GM12878 (cell line): ENCODE results near the gene JMY. TPM values are rescaled to one million over a fixed set of nuclear protein-coding genes. Genes with fewer than 3 reads are reported as not detected.

Experiments
- CHD1 ChIP-seq: IDR thresholded peaks from 2 replicates; pipeline ENCODE4 v1.6.1; 2012; ENCODE audit warnings: low read depth, low read length, improper control_type of control experiment
- CHD4 ChIP-seq: fragments of 200-600 bp; sonication (generic); IDR thresholded peaks from 2 replicates; pipeline ENCODE4 v1.6.1; 2016; ENCODE audit warnings: mild to moderate bottlenecking
- JUND ChIP-seq: IDR thresholded peaks from 2 replicates; pipeline ENCODE4 v1.6.1; 2012; ENCODE audit warnings: low read depth, mild to moderate bottlenecking, low read length, improper control_type of control experiment, moderate library complexity
- LARP7 ChIP-seq: fragments of 450-650 bp; IDR thresholded peaks from 2 replicates; pipeline ENCODE4 v1.6.1; 2017; ENCODE audit warnings: mild to moderate bottlenecking
- MTA3 ChIP-seq: IDR thresholded peaks from 2 replicates; pipeline ENCODE4 v1.6.1; 2012; ENCODE audit warnings: low read length, inconsistent platforms, borderline replicate concordance
- NR2C2 ChIP-seq: IDR thresholded peaks from 2 replicates; pipeline ENCODE4 v1.6.1; 2011; ENCODE audit warnings: borderline replicate concordance, low read depth; ENCODE audit not compliant: control insufficient read depth, insufficient read length
- NR2F1 ChIP-seq: fragments of 450-650 bp; conservative IDR thresholded peaks from 2 replicates; pipeline ENCODE4 v1.6.1; 2017; ENCODE audit warnings: mild to moderate bottlenecking
- POLR2AphosphoS2 ChIP-seq: IDR thresholded peaks from 2 replicates; pipeline ENCODE4 v1.6.1; 2011; ENCODE audit warnings: low read depth, mild to moderate bottlenecking, low read length, improper control_type of control experiment, moderate library complexity
- ZNF207 ChIP-seq: fragments of 450-650 bp; IDR thresholded peaks from 2 replicates; pipeline ENCODE4 v1.6.1; 2014; ENCODE audit warnings: antibody characterized with exemption, mild to moderate bottlenecking, borderline replicate concordance
- ZSCAN29 ChIP-seq: fragments of 450-650 bp; IDR thresholded peaks from 2 replicates; pipeline ENCODE4 v1.6.1; 2017; ENCODE audit warnings: mild to moderate bottlenecking, moderate library complexity
- polyA plus RNA-seq, 11 experiments: library from polyadenylated mRNA; depleted of rRNA in 4 of 11; unstranded in 6 of 11; stranded (reverse) in 5 of 11; fragments of >200 nt; fragmentation: Nextera tagmentation in 4 of 11; fragmentation: Illumina TruSeq in 1 of 11; extraction: Ambion mirVana in 4 of 11; extraction: Trizol in 1 of 11; gene quantifications; 1 replicate in 1 of 11; 2 replicates in 10 of 11; pipeline versions ENCODE4 v1.2.1 to v1.2.3, GENCODE V29; 2011 to 2016; ENCODE audit warnings: inconsistent platforms in 2 of 11, missing spikeins in 2 of 11, low read depth in 1 of 11
- total RNA-seq, 4 experiments: library from RNA; depleted of rRNA in 3 of 4; stranded (reverse); fragments of >200 nt in 3 of 4; fragmentation: Illumina TruSeq in 1 of 4; extraction: Trizol in 1 of 4; gene quantifications; 2 replicates each; pipeline versions ENCODE4 v1.2.1 to v1.2.3, GENCODE V29; 2013 to 2021
- TF ChIP-seq, protein P1 (sequence below): fragments of 450-650 bp; IDR thresholded peaks from 2 replicates; pipeline ENCODE4 v1.6.1; 2018; ENCODE audit warnings: borderline replicate concordance, mild to moderate bottlenecking; ENCODE audit not compliant: partially characterized antibody
- TF ChIP-seq, protein P2 (sequence below): IDR thresholded peaks from 2 replicates; pipeline ENCODE4 v1.6.1; 2011; ENCODE audit warnings: mild to moderate bottlenecking, low read depth, low read length, moderate library complexity; ENCODE audit not compliant: insufficient replicate concordance
- TF ChIP-seq, protein P3 (sequence below): fragments of 450-650 bp; IDR thresholded peaks from 2 replicates; pipeline ENCODE4 v1.6.1; 2016; ENCODE audit warnings: mild to moderate bottlenecking
- TF ChIP-seq, protein P4 (sequence below): fragments of 450-650 bp; IDR thresholded peaks from 2 replicates; pipeline ENCODE4 v1.6.1; 2017; ENCODE audit warnings: mild to moderate bottlenecking, moderate library complexity
- TF ChIP-seq, protein P5 (sequence below): fragments of 450-650 bp; IDR thresholded peaks from 2 replicates; pipeline ENCODE4 v1.6.1; 2016; ENCODE audit warnings: mild to moderate bottlenecking
- TF ChIP-seq, protein P6 (sequence below): IDR thresholded peaks from 2 replicates; pipeline ENCODE4 v1.6.1; 2012; ENCODE audit warnings: low read length, inconsistent platforms

Gene JMY
- total and polyA plus RNA-seq, 10 of the 15 experiments (the other 5 are each of a cell fraction or from before 2014, with no cell fraction given): 0.63 to 4.8 (median 2.4) TPM

DNA sequence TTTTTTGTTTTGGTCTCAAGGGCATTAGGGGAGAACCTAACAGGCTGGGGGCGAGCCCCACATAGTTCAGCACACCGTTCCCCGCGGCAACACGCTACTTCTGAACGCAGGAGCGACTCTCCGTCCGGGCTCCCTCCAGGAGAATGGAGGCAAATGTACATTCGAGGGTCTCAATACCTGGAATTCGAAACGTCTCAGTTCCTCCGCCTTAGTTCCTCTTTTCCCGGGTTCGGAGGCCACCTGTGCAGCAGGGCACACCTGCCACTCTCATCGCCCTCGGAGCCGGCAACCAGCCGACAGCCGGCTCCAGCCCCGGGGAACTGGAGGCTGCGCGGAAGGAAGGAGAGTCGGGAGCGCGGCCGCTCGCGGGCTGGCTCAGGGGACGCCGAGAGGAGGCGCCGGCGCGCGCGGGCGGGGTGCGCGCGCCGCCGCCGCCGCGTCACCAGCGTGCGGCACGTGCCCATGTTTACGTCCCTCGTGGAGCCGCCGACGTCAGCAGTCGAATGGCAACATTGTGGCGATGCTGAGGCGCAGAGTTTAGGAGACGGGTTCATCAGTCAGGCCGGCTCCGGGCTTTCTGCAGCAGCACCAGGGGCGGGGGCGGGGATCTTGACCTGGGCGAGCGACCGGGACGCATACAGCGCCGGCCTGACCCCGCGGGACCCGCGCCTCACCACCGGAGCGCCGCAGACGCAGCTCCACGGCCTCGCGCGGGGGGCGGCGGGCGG is at the start of gene JMY (continued):
- TF ChIP-seq, protein P1, sequence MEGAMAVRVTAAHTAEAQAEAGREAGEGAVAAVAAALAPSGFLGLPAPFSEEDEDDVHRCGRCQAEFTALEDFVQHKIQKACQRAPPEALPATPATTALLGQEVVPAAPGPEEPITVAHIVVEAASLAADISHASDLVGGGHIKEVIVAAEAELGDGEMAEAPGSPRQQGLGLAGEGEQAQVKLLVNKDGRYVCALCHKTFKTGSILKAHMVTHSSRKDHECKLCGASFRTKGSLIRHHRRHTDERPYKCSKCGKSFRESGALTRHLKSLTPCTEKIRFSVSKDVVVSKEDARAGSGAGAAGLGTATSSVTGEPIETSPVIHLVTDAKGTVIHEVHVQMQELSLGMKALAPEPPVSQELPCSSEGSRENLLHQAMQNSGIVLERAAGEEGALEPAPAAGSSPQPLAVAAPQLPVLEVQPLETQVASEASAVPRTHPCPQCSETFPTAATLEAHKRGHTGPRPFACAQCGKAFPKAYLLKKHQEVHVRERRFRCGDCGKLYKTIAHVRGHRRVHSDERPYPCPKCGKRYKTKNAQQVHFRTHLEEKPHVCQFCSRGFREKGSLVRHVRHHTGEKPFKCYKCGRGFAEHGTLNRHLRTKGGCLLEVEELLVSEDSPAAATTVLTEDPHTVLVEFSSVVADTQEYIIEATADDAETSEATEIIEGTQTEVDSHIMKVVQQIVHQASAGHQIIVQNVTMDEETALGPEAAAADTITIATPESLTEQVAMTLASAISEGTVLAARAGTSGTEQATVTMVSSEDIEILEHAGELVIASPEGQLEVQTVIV: no peak
- TF ChIP-seq, protein P2, sequence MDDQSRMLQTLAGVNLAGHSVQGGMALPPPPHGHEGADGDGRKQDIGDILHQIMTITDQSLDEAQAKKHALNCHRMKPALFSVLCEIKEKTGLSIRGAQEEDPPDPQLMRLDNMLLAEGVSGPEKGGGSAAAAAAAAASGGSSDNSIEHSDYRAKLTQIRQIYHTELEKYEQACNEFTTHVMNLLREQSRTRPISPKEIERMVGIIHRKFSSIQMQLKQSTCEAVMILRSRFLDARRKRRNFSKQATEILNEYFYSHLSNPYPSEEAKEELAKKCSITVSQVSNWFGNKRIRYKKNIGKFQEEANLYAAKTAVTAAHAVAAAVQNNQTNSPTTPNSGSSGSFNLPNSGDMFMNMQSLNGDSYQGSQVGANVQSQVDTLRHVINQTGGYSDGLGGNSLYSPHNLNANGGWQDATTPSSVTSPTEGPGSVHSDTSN: no peak
- TF ChIP-seq, protein P3, sequence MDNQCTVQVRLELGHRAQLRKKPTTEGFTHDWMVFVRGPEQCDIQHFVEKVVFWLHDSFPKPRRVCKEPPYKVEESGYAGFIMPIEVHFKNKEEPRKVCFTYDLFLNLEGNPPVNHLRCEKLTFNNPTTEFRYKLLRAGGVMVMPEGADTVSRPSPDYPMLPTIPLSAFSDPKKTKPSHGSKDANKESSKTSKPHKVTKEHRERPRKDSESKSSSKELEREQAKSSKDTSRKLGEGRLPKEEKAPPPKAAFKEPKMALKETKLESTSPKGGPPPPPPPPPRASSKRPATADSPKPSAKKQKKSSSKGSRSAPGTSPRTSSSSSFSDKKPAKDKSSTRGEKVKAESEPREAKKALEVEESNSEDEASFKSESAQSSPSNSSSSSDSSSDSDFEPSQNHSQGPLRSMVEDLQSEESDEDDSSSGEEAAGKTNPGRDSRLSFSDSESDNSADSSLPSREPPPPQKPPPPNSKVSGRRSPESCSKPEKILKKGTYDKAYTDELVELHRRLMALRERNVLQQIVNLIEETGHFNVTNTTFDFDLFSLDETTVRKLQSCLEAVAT: 0 out of 2 replicates have a peak, but pooled peaks have one; percentile 29
- TF ChIP-seq, protein P4, sequence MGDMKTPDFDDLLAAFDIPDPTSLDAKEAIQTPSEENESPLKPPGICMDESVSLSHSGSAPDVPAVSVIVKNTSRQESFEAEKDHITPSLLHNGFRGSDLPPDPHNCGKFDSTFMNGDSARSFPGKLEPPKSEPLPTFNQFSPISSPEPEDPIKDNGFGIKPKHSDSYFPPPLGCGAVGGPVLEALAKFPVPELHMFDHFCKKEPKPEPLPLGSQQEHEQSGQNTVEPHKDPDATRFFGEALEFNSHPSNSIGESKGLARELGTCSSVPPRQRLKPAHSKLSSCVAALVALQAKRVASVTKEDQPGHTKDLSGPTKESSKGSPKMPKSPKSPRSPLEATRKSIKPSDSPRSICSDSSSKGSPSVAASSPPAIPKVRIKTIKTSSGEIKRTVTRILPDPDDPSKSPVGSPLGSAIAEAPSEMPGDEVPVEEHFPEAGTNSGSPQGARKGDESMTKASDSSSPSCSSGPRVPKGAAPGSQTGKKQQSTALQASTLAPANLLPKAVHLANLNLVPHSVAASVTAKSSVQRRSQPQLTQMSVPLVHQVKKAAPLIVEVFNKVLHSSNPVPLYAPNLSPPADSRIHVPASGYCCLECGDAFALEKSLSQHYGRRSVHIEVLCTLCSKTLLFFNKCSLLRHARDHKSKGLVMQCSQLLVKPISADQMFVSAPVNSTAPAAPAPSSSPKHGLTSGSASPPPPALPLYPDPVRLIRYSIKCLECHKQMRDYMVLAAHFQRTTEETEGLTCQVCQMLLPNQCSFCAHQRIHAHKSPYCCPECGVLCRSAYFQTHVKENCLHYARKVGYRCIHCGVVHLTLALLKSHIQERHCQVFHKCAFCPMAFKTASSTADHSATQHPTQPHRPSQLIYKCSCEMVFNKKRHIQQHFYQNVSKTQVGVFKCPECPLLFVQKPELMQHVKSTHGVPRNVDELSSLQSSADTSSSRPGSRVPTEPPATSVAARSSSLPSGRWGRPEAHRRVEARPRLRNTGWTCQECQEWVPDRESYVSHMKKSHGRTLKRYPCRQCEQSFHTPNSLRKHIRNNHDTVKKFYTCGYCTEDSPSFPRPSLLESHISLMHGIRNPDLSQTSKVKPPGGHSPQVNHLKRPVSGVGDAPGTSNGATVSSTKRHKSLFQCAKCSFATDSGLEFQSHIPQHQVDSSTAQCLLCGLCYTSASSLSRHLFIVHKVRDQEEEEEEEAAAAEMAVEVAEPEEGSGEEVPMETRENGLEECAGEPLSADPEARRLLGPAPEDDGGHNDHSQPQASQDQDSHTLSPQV: 0 out of 2 replicates have a peak, but pooled peaks have one; percentile 47
- TF ChIP-seq ZNF207 (no peak), LARP7 (no peak), NR2C2 (no peak), CHD1 (no peak), POLR2AphosphoS2 (0 out of 2 replicates have a peak, but pooled peaks have one; percentile 31), CHD4 (no peak), NR2F1 (peak; percentile 86), JUND (no peak), ZSCAN29 (no peak), MTA3 (no peak)
- TF ChIP-seq, protein P5, sequence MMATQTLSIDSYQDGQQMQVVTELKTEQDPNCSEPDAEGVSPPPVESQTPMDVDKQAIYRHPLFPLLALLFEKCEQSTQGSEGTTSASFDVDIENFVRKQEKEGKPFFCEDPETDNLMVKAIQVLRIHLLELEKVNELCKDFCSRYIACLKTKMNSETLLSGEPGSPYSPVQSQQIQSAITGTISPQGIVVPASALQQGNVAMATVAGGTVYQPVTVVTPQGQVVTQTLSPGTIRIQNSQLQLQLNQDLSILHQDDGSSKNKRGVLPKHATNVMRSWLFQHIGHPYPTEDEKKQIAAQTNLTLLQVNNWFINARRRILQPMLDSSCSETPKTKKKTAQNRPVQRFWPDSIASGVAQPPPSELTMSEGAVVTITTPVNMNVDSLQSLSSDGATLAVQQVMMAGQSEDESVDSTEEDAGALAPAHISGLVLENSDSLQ: no peak; the same call in 1 of the 2 replicates
- TF ChIP-seq, protein P6, sequence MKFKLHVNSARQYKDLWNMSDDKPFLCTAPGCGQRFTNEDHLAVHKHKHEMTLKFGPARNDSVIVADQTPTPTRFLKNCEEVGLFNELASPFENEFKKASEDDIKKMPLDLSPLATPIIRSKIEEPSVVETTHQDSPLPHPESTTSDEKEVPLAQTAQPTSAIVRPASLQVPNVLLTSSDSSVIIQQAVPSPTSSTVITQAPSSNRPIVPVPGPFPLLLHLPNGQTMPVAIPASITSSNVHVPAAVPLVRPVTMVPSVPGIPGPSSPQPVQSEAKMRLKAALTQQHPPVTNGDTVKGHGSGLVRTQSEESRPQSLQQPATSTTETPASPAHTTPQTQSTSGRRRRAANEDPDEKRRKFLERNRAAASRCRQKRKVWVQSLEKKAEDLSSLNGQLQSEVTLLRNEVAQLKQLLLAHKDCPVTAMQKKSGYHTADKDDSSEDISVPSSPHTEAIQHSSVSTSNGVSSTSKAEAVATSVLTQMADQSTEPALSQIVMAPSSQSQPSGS: no peak
